IMR-90 (cell line): ENCODE data around the gene KRTAP10-1. TPM values are rescaled to one million over a fixed set of nuclear protein-coding genes. Genes with fewer than 3 reads are reported as not detected.

ENCODE experiments used
- ATAC-seq: fragments of 200-7000 bp; cut with Tn5 transposase; 2 replicates; pipeline ENCODE4 v1.9.1; 2020; ENCODE audit warnings: low read depth, mild to moderate bottlenecking, moderate library complexity
- BruUV-seq: library from RNA; stranded (reverse); fragments of 400-500 nt; replicated peaks from 2 replicates; lab custom pipeline; 2021; lab: Mats Ljungman, UMichigan
- CTCF ChIA-PET: fragments of 300-600 bp; formaldehyde crosslinking; extraction: SDS; loops from one replicate; lab custom pipeline; 2021; ENCODE audit warnings: antibody characterized with exemption; lab: Yijun Ruan, JAX
- POLR2A ChIA-PET: fragments of 300-600 bp; sonication (Branson Sonifier 250); formaldehyde crosslinking; loops from one replicate; lab custom pipeline; 2022; ENCODE audit warnings: antibody characterized with exemption; ENCODE audit not compliant: unreplicated experiment; lab: Charles Lee
- DNase-seq: peaks from one replicate; pipeline ENCODE4 v3.0.0; 2013
- H2AFZ ChIP-seq: replicated peaks from 2 replicates; pipeline ENCODE3; 2013; ENCODE audit warnings: low read length, mild to moderate bottlenecking; ENCODE audit not compliant: poor library complexity
- H2AK5ac ChIP-seq: 2 replicates; pipeline ENCODE4 v1.6.1; 2013; ENCODE audit warnings: low read depth, low read length, inconsistent platforms
- H2AK9ac ChIP-seq: replicated peaks from 2 replicates; pipeline ENCODE3; 2013; ENCODE audit warnings: mild to moderate bottlenecking, low read depth, low read length, moderate library complexity; ENCODE audit not compliant: poor library complexity
- H2BK120ac ChIP-seq: 2 replicates; pipeline ENCODE4 v1.6.1; 2013; ENCODE audit warnings: low read depth, low read length, inconsistent platforms
- H2BK15ac ChIP-seq: 3 replicates; pipeline ENCODE4 v1.6.1; 2013; ENCODE audit warnings: low read depth, low read length, inconsistent platforms
- H2BK20ac ChIP-seq: 2 replicates; pipeline ENCODE4 v1.6.1; 2013; ENCODE audit warnings: low read depth, mild to moderate bottlenecking, inconsistent platforms, low read length, moderate library complexity
- H2BK5ac ChIP-seq: 2 replicates; pipeline ENCODE4 v1.6.1; 2013; ENCODE audit warnings: mild to moderate bottlenecking, low read depth, low read length, inconsistent platforms; ENCODE audit not compliant: poor library complexity, severe bottlenecking
- H3K14ac ChIP-seq: replicated peaks from 2 replicates; pipeline ENCODE4 v1.6.1; 2013; ENCODE audit warnings: low read depth, low read length, inconsistent platforms
- H3K18ac ChIP-seq: 2 replicates; pipeline ENCODE4 v1.6.1; 2013; ENCODE audit warnings: low read depth, low read length, control low read depth
- H3K23ac ChIP-seq: 2 replicates; pipeline ENCODE4 v1.6.1; 2013; ENCODE audit warnings: low read depth, low read length, inconsistent platforms
- H3K27ac ChIP-seq: 2 replicates; pipeline ENCODE4 v1.5.1; 2013; ENCODE audit warnings: mild to moderate bottlenecking, control low read depth, low read length; ENCODE audit not compliant: insufficient read depth
- H3K27me3 ChIP-seq: 2 replicates; pipeline ENCODE4 v1.6.1; 2013; ENCODE audit warnings: low read length; ENCODE audit not compliant: control insufficient read depth, insufficient read depth
- H3K36me3 ChIP-seq: 2 replicates; pipeline ENCODE4 v1.6.1; 2013; ENCODE audit warnings: low read length, mixed read lengths; ENCODE audit not compliant: control insufficient read depth, insufficient read depth
- H3K4ac ChIP-seq: 2 replicates; pipeline ENCODE4 v1.6.1; 2013; ENCODE audit warnings: low read depth, low read length, inconsistent platforms
- H3K4me1 ChIP-seq: 2 replicates; pipeline ENCODE4 v1.6.1; 2013; ENCODE audit warnings: low read length, mixed read lengths; ENCODE audit not compliant: control insufficient read depth, insufficient read depth
- H3K4me2 ChIP-seq: 2 replicates; pipeline ENCODE4 v1.6.1; 2013; ENCODE audit warnings: low read depth, mild to moderate bottlenecking, control low read depth, low read length, moderate library complexity
- H3K4me3 ChIP-seq: 2 replicates; pipeline ENCODE4 v1.5.1; 2013; ENCODE audit warnings: low read depth, mild to moderate bottlenecking, control low read depth, low read length, moderate library complexity; ENCODE audit not compliant: insufficient read depth
- H3K56ac ChIP-seq: 2 replicates; pipeline ENCODE4 v1.6.1; 2013; ENCODE audit warnings: low read length, inconsistent platforms; ENCODE audit not compliant: insufficient read depth; ENCODE audit errors: extremely low read depth
- H3K79me1 ChIP-seq, 2 experiments: 2 replicates each; pipeline ENCODE4 v1.6.1; 2013; ENCODE audit warnings: low read length in 2 of 2, inconsistent platforms in 1 of 2, low read depth in 1 of 2
- H3K9ac ChIP-seq: 2 replicates; pipeline ENCODE4 v1.6.1; 2013; ENCODE audit warnings: low read depth, low read length, control low read depth
- H3K9me1 ChIP-seq: 2 replicates; pipeline ENCODE4 v1.6.1; 2013; ENCODE audit warnings: low read length, inconsistent platforms; ENCODE audit not compliant: insufficient read depth
- H3K9me3 ChIP-seq: 2 replicates; pipeline ENCODE4 v1.6.1; 2013; ENCODE audit warnings: low read length; ENCODE audit not compliant: control insufficient read depth, insufficient read depth
- H4K20me1 ChIP-seq: 2 replicates; pipeline ENCODE4 v1.6.1; 2013; ENCODE audit warnings: low read length, inconsistent platforms; ENCODE audit not compliant: insufficient read depth
- H4K5ac ChIP-seq: 2 replicates; pipeline ENCODE4 v1.6.1; 2013; ENCODE audit warnings: mild to moderate bottlenecking, low read depth, low read length, control low read depth
- H4K8ac ChIP-seq, 2 experiments: 2 replicates each; pipeline ENCODE4 v1.6.1; 2013; ENCODE audit warnings: low read depth in 2 of 2, low read length in 2 of 2, control low read depth in 1 of 2, inconsistent platforms in 1 of 2
- H4K91ac ChIP-seq: 2 replicates; pipeline ENCODE4 v1.6.1; 2013; ENCODE audit warnings: low read depth, low read length, inconsistent platforms; ENCODE audit not compliant: insufficient read depth
- CTCF ChIP-seq: conservative IDR thresholded peaks from 2 replicates; pipeline ENCODE4 v1.5.1; 2012; ENCODE audit warnings: mild to moderate bottlenecking, low read depth, low read length, improper control_type of control experiment
- RAD21 ChIP-seq: IDR thresholded peaks from 2 replicates; pipeline ENCODE4 v1.6.1; 2012; ENCODE audit warnings: low read length, improper control_type of control experiment
- WGBS, 2 experiments: methylation state at CpG; one replicate each; pipeline versions ENCODE4 v1.1.5 to v1.1.7; 2013; ENCODE audit warnings: missing lambda C conversion rate in 2 of 2; ENCODE audit not compliant: insufficient read length in 1 of 2; ENCODE audit errors: extremely low coverage in 2 of 2; 5-methylcytosine and 5-hydroxymethylcytosine counted together
- dilution Hi-C: fragments of 300-500 bp; cut with HindIII; formaldehyde crosslinking; loops from one replicate; pipeline ENCODE4 v1.14.3; 2018; ENCODE audit warnings: low sequenced_read_pairs; ENCODE audit not compliant: unreplicated experiment
- in situ Hi-C: fragments of 300-500 bp; cut with MboI; formaldehyde crosslinking; loops from 3 replicates; pipeline ENCODE4 v1.14.3; 2019; ENCODE audit warnings: low sequenced_read_pairs, inconsistent platforms, mixed read lengths
- intact Hi-C: fragments of 100-400 bp; cut with micrococcal nuclease; formaldehyde crosslinking; loops from 2 replicates; pipeline ENCODE4 v1.10.0; 2022
- polyA plus RNA-seq, 3 experiments: library from polyadenylated mRNA; depleted of rRNA; stranded (reverse); fragments of >200 nt; gene quantifications; 2 replicates each; pipeline ENCODE4 v1.2.3, GENCODE V29; 2012; ENCODE audit warnings: low replicate concordance in 1 of 3
- total RNA-seq: library from RNA; depleted of rRNA; stranded (reverse); fragments of >200 nt; gene quantifications from 2 replicates; pipeline ENCODE4 v1.2.3, GENCODE V29; 2012

KRTAP10-1 gene
- total and polyA plus RNA-seq, 2 of the 4 experiments (the other 2 are of a cell fraction): not detected

- Histone ChIP-seq H2BK120ac (no peak overlapping the region), H3K79me1 (no peaks in the 10 kb centered on the region), H3K23ac (no peak overlapping the region), H4K91ac (no peak overlapping the region), H2BK15ac (no peak overlapping the region), H3K18ac (no peak overlapping the region), H4K5ac (no peak overlapping the region), H4K20me1 (no peaks in the 10 kb centered on the region), H3K36me3 (no peaks in the 10 kb centered on the region), H2BK5ac (no peak overlapping the region), H3K4me3 (no peak overlapping the region), H3K9ac (no peak overlapping the region), H3K27me3 (peaks cover 8% of the 10 kb centered on the region), H2BK20ac (no peak overlapping the region), H3K4me1 (no peaks in the 10 kb centered on the region), H3K4me2 (no peak overlapping the region), H4K8ac (no peak overlapping the region), H3K9me3 (peaks cover 2% of the 10 kb centered on the region), H3K27ac (no peak overlapping the region), H2AFZ (no peak overlapping the region), H2AK5ac (no peak overlapping the region), H2AK9ac (no peak overlapping the region), H3K56ac (no peak overlapping the region), H3K9me1 (no peaks in the 10 kb centered on the region), H3K14ac (no peak overlapping the region), H3K4ac (no peak overlapping the region)
- in situ Hi-C loops: no loop called here
- ChIA-PET CTCF (no interaction called here), POLR2A (no interaction called here)
- DNase-seq: no peak
- no TSS peak for BruUV-seq
- TF ChIP-seq RAD21: no peak
- no peak for TF ChIP-seq CTCF
- no peak for ATAC-seq
- dilution Hi-C loops: no loop called here
- intact Hi-C loops: no loop called here
- WGBS, 2 experiments: no CpG with 5 or more reads among the region's 3 CpGs
Measured at GRCh38 chr21:44544566-44544965, 4.6 kb upstream of the KRTAP10-1 start.
